HL-60 (cell line): Measurements from ENCODE around the gene LRRC53.

ENCODE experiments used
- POLR2AphosphoS5 ChIP-seq: IDR thresholded peaks from 2 replicates; pipeline ENCODE4 v1.6.1; 2012; ENCODE audit warnings: low read depth
- SPI1 ChIP-seq: IDR thresholded peaks from 2 replicates; pipeline ENCODE4 v1.6.1; 2012; ENCODE audit warnings: low read depth, mild to moderate bottlenecking, borderline replicate concordance
- TF ChIP-seq, protein P1 (sequence below): IDR thresholded peaks from one replicate; pipeline ENCODE4 v1.5.1; 2011; ENCODE audit warnings: low read length, control low read depth, inconsistent platforms; ENCODE audit not compliant: insufficient read depth

DNA sequence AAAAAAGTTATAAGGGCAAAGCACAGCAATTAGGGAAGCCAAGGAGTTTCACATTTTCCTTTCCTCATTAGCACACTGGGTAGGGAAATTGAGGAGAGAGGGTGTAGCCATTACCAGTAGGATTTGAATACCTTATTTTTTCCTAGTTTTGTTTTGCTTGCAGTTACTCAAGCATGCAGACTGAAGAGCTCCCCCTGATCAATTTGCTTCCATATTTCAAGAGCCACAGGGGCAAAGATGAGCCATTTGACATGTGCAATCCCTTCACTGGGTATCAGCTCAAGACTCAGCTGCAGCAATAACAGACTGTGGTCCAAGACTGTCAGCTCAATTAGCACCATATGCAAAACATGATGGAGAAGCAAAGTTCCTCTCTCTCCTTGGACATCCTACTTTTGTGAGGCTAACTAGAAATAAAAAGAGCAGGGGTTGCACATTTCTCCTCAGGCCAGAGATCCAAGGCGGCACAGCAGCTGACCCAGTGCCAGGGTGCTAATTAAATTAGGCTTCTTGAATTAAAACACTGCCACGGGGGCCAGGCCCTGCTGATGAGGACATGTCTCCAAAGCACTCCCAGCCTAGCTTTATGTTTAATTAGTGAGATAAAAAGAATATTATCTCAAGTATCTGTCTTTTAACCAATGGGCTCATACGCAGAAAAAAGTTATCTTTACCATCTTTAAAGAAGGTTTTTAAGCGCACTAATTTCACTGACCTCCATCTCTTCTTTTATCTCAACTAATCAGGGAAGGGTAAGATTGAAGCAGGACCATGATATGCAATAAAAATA lies 36.7 kb upstream of the LRRC53 start:
- TF ChIP-seq, protein P1, sequence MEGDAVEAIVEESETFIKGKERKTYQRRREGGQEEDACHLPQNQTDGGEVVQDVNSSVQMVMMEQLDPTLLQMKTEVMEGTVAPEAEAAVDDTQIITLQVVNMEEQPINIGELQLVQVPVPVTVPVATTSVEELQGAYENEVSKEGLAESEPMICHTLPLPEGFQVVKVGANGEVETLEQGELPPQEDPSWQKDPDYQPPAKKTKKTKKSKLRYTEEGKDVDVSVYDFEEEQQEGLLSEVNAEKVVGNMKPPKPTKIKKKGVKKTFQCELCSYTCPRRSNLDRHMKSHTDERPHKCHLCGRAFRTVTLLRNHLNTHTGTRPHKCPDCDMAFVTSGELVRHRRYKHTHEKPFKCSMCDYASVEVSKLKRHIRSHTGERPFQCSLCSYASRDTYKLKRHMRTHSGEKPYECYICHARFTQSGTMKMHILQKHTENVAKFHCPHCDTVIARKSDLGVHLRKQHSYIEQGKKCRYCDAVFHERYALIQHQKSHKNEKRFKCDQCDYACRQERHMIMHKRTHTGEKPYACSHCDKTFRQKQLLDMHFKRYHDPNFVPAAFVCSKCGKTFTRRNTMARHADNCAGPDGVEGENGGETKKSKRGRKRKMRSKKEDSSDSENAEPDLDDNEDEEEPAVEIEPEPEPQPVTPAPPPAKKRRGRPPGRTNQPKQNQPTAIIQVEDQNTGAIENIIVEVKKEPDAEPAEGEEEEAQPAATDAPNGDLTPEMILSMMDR, result no peak
- TF ChIP-seq POLR2AphosphoS5, result no peak
- TF ChIP-seq SPI1, result no peak
